Vagina (tissue), 2 donors: ENCODE measurements around the gene LRRIQ3. TPM values are rescaled to one million over a fixed set of nuclear protein-coding genes. Genes with fewer than 3 reads are reported as not detected.

Experiments
- DNase-seq, 2 donors: peaks; one replicate each; pipeline ENCODE4 v3.0.0-alpha.2; 2017; ENCODE audit errors: extremely low spot score in 2 of 2
- H3K27ac ChIP-seq: fragments of 200-600 bp; sonication (generic); one replicate; pipeline ENCODE4 v1.5.1; 2019
- H3K27me3 ChIP-seq: fragments of 200-600 bp; sonication (generic); one replicate; pipeline ENCODE4 v1.5.1; 2019
- H3K36me3 ChIP-seq, 2 donors: fragments of 200-600 bp; sonication (generic); one replicate each; pipeline ENCODE4 v1.5.1; 2017 to 2019
- H3K4me1 ChIP-seq: fragments of 200-600 bp; sonication (generic); one replicate; pipeline ENCODE4 v1.5.1; 2019
- H3K4me3 ChIP-seq, 2 donors: fragments of 200-600 bp; sonication (generic); 1 replicate in 1 of 2; 2 replicates in 1 of 2; pipeline ENCODE4 v1.5.1; 2016 to 2019
- H3K9me3 ChIP-seq: fragments of 200-600 bp; sonication (generic); one replicate; pipeline ENCODE4 v1.5.1; 2019
- POLR2A ChIP-seq, 2 donors: fragments of 450-650 bp; IDR thresholded peaks; one replicate each; pipeline ENCODE4 v1.6.1; 2017; ENCODE audit warnings: antibody characterized with exemption in 2 of 2, mild to moderate bottlenecking in 2 of 2, moderate library complexity in 2 of 2
- POLR2AphosphoS5 ChIP-seq, 2 donors: sonication (generic); formaldehyde crosslinking; IDR thresholded peaks; one replicate each; pipeline ENCODE4 v1.9.0; 2017; ENCODE audit warnings: antibody characterized with exemption in 2 of 2, mild to moderate bottlenecking in 2 of 2, low read depth in 1 of 2; ENCODE audit not compliant: insufficient read depth in 1 of 2
- intact Hi-C: fragments of 100-400 bp; cut with DNase I; formaldehyde crosslinking; loops from one replicate; pipeline ENCODE4 v1.15.1; 2023
- total RNA-seq: library from RNA; depleted of rRNA; stranded (reverse); fragments of >200 nt; gene quantifications from one replicate; pipeline ENCODE4 v1.2.3, GENCODE V29; 2016
- TF ChIP-seq, protein P1 (sequence below), 3 experiments: fragments of 450-650 bp in 2 of 3; fragments of 200-600 bp in 1 of 3; sonication (generic) in 1 of 3; IDR thresholded peaks; one replicate each; pipeline ENCODE4 v1.5.1; 2017 to 2019; ENCODE audit warnings: antibody characterized with exemption in 3 of 3, mild to moderate bottlenecking in 2 of 3, moderate library complexity in 2 of 3

Gene LRRIQ3
- total RNA-seq, 1 donor from 2014 or later, result not detected

DNA sequence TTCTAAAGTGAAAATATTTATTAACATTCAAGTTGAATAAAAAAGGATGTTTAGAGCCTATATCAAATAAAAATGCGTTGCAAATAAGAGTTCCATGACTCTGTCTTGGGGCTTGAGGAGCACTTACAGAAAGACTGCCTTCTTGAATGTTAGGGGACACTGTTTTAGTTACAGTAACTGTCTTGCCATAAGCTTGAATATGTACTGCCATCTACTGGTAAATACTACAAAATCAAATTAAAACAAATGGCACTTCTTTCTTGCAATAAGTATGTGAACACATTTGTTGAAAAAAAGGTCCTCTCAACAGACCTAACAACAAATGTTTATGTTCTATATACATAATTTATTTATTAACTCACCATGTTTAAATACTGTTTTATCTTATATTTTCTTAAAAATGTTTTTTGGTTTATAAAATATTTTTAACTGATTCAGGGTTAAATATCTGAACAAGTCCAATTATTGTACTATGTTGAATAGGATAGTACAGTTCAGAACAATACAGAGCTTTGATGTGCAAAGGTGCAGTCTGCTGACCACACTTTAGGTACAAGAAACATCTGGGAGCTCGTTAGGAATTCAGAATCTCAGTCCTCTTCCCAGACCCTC, 199.5 kb downstream of the LRRIQ3 start:
- Histone ChIP-seq H3K36me3 (no peaks in the 10 kb centered on the region), H3K4me3 (no peak overlapping the region), H3K27me3 (no peaks in the 10 kb centered on the region), H3K9me3 (no peaks in the 10 kb centered on the region), H3K4me1 (no peaks in the 10 kb centered on the region), H3K27ac (no peak overlapping the region)
- DNase-seq, result no peak
- intact Hi-C loops, result no loop called here
- TF ChIP-seq POLR2AphosphoS5 (IDR thresholded peaks at IDR 0.05; ENCODE audit: insufficient read depth in 1 of 2, low read depth in 1 of 2), result no peak
- TF ChIP-seq POLR2A (IDR thresholded peaks at IDR 0.05), result no peak

DNA sequence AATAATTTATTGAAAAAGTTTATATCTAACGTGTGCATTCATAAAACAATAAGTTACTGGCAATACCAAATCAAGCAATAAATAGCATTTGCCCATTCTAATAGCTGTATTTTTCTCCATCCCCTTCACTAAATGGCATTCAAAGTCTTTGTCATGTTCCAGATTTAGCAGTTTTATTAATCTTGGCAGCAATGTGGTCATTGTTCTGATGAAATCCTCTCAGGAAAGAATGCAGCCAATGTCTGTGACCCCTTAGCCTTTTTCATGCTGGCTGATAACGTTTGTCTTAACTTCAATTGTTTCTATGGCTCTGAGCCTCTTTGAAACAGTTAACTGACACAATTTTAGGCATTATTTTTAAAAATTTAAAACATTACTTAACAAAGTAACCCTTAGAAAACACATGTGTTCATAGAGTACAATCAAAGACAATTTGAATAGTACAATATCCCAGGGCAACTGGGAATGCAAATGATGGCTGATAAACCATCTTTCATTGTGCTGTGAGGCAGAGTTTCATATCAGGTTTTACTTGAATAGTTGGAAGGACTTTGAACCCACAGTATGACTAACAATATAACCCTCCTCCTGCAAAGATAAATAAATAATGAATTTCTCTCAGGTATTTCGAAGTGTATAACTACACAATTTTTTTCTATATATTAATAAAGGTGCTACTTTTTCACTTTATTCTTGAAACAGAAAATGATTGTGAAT, 217.5 kb downstream of the LRRIQ3 start:
- H3K27me3 ChIP-seq, result no peaks in the 10 kb centered on the region
- intact Hi-C loops, result no loop called here
- no peak for DNase-seq
- H3K27ac ChIP-seq, result no peak overlapping the region
- TF ChIP-seq POLR2A (IDR thresholded peaks at IDR 0.05) (no peak), POLR2AphosphoS5 (IDR thresholded peaks at IDR 0.05; ENCODE audit: insufficient read depth in 1 of 2, low read depth in 1 of 2) (no peak)
- TF ChIP-seq, protein P1, sequence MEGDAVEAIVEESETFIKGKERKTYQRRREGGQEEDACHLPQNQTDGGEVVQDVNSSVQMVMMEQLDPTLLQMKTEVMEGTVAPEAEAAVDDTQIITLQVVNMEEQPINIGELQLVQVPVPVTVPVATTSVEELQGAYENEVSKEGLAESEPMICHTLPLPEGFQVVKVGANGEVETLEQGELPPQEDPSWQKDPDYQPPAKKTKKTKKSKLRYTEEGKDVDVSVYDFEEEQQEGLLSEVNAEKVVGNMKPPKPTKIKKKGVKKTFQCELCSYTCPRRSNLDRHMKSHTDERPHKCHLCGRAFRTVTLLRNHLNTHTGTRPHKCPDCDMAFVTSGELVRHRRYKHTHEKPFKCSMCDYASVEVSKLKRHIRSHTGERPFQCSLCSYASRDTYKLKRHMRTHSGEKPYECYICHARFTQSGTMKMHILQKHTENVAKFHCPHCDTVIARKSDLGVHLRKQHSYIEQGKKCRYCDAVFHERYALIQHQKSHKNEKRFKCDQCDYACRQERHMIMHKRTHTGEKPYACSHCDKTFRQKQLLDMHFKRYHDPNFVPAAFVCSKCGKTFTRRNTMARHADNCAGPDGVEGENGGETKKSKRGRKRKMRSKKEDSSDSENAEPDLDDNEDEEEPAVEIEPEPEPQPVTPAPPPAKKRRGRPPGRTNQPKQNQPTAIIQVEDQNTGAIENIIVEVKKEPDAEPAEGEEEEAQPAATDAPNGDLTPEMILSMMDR (IDR thresholded peaks at IDR 0.05), result no peak
- H3K9me3 ChIP-seq, result no peaks in the 10 kb centered on the region
- H3K36me3 ChIP-seq, result no peaks in the 10 kb centered on the region
- H3K4me1 ChIP-seq, result no peaks in the 10 kb centered on the region
- no peak overlapping the region for H3K4me3 ChIP-seq

DNA sequence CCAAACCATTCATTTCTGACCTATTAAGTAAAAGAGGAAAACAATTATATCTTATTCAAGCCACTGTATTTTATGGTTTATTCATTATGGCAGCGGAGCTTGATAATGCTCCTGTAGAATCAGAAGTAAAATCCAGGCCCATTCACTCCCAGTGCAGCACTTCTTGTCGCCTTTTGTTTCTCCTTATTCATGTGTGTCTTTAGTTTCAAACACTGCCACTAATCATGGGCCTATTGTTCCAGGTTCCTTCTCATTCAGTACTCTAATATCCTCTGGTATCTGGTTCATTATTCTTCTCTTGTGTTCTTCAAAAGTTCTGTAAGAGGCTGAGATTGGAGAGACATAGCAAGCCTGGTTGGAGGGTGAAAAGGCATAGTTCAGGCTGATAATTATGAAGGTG, 218.3 kb downstream of the LRRIQ3 start:
- no peaks in the 10 kb centered on the region for H3K36me3 ChIP-seq
- no peak for DNase-seq
- H3K27ac ChIP-seq, result no peak overlapping the region
- H3K9me3 ChIP-seq, result no peaks in the 10 kb centered on the region
- TF ChIP-seq POLR2A (IDR thresholded peaks at IDR 0.05) (no peak), POLR2AphosphoS5 (IDR thresholded peaks at IDR 0.05; ENCODE audit: insufficient read depth in 1 of 2, low read depth in 1 of 2) (no peak)
- TF ChIP-seq, protein P1 (IDR thresholded peaks at IDR 0.05), result no peak
- intact Hi-C loops, result no loop called here
- no peaks in the 10 kb centered on the region for H3K4me1 ChIP-seq
- no peaks in the 10 kb centered on the region for H3K27me3 ChIP-seq
- H3K4me3 ChIP-seq, result no peak overlapping the region

DNA sequence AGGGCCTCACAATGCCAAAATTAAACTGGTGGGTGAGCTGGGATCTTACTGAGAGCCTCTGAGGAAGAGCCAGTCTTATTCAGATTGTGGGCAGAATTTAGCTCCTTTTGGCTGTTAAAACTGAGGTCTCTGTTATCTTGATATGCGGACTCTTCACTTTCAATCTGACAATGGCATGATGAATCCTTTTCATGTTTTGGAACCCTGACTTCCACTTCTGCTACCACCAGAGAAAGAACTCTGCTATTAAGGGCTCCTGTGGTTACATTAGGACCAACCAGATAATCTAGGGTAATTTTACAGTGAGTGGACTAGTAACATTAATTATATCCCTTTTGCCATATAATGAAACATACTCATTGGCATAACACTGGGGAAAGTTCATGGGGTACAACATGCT, 219.0 kb downstream of the LRRIQ3 start:
- no peaks in the 10 kb centered on the region for H3K27me3 ChIP-seq
- no peak for DNase-seq
- intact Hi-C loops, result no loop called here
- TF ChIP-seq POLR2AphosphoS5 (IDR thresholded peaks at IDR 0.05; ENCODE audit: insufficient read depth in 1 of 2, low read depth in 1 of 2), result no peak
- TF ChIP-seq, protein P1 (IDR thresholded peaks at IDR 0.05), result no peak
- no peak for TF ChIP-seq POLR2A (IDR thresholded peaks at IDR 0.05)
- no peaks in the 10 kb centered on the region for H3K36me3 ChIP-seq
- no peak overlapping the region for H3K4me3 ChIP-seq
- H3K4me1 ChIP-seq, result no peaks in the 10 kb centered on the region
- H3K27ac ChIP-seq, result no peak overlapping the region
- no peaks in the 10 kb centered on the region for H3K9me3 ChIP-seq

Other genes starting within 250 kb of the LRRIQ3 start
- 7.1 TPM for gene FPGT, start 66 bp upstream of the LRRIQ3 start, total RNA-seq
- not detected for gene TNNI3K, start 37.2 kb upstream of the LRRIQ3 start, total RNA-seq